ENCODE results near the gene KLHL36.

GRCh38 chr16:84652566-84652965, 4.3 kb downstream of the KLHL36 start:
- TF ChIP-seq, protein P1, sequence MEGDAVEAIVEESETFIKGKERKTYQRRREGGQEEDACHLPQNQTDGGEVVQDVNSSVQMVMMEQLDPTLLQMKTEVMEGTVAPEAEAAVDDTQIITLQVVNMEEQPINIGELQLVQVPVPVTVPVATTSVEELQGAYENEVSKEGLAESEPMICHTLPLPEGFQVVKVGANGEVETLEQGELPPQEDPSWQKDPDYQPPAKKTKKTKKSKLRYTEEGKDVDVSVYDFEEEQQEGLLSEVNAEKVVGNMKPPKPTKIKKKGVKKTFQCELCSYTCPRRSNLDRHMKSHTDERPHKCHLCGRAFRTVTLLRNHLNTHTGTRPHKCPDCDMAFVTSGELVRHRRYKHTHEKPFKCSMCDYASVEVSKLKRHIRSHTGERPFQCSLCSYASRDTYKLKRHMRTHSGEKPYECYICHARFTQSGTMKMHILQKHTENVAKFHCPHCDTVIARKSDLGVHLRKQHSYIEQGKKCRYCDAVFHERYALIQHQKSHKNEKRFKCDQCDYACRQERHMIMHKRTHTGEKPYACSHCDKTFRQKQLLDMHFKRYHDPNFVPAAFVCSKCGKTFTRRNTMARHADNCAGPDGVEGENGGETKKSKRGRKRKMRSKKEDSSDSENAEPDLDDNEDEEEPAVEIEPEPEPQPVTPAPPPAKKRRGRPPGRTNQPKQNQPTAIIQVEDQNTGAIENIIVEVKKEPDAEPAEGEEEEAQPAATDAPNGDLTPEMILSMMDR (IDR thresholded peaks at IDR 0.05): no peak
- TF ChIP-seq ZFX (IDR thresholded peaks at IDR 0.05; ENCODE audit: borderline replicate concordance): no peak
